Nasal cavity respiratory epithelium epithelial cell of viscerocranial mucosa (primary cell): Measurements from ENCODE around the gene CHCHD2. TPM values are rescaled to one million over a fixed set of nuclear protein-coding genes. Genes with fewer than 3 reads are reported as not detected.

Experiments
- total RNA-seq: library from RNA; depleted of rRNA; stranded (reverse); fragments of >200 nt; gene quantifications from 2 replicates; pipeline ENCODE4 v1.2.3, GENCODE V29; 2014

CHCHD2 gene
- 187 and 416 TPM in 2 replicates for total RNA-seq

GRCh38 chr7:56106108-56107073 lies at the start of gene CHCHD2:
Gene CHCHD2, minus strand, starts transcription at chr7:56106476. Its CDS starts 63 bp downstream, at chr7:56106413.

DNA sequence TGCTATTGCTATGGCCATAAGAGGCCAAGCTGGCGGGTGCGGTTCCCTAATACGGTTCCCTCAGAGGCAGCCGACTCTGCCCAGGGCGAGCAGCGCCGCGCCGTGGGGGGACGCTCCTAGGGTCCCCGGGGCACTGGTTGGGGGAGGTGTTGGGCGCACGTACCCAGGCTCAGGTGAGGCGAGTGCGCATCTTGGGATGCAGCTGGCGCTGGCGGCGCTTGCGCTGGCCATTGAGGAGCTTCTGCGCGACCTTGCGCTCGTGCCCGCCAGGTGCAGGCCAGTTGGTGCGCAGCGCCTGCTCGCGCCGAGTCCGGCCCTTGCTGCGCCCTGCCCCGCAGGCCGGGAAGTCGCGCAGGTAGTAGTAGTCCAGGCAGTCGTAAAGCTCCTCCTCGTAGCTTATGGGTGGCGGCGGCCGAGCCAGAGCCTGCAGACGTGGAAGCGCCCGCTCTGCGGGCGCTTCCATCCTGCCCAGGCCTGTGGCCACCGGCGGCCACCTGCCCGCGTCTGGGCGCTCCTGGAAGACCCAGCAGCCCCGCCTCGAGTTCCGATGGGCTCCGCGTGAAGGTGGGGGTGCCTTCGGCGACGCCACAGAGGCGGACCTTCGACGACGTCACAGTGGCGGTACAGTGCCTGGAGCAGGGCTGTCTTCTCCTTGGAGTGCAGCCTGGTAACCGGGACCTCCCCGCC lies 9.7 kb upstream of the CHCHD2 start, which contains the start of gene NUPR2:
NUPR2 (minus strand) TSS at position 566 of the 687 bp plus-strand sequence; CDS start at position 463, 103 bp downstream.

GRCh38 chr7:56092789-56093531 lies 13.3 kb downstream of the CHCHD2 start, which contains the start of gene PHKG1:
Gene PHKG1, minus strand, starts transcription at chr7:56092952. Its CDS starts 4,011 bp downstream, at chr7:56088941.

DNA sequence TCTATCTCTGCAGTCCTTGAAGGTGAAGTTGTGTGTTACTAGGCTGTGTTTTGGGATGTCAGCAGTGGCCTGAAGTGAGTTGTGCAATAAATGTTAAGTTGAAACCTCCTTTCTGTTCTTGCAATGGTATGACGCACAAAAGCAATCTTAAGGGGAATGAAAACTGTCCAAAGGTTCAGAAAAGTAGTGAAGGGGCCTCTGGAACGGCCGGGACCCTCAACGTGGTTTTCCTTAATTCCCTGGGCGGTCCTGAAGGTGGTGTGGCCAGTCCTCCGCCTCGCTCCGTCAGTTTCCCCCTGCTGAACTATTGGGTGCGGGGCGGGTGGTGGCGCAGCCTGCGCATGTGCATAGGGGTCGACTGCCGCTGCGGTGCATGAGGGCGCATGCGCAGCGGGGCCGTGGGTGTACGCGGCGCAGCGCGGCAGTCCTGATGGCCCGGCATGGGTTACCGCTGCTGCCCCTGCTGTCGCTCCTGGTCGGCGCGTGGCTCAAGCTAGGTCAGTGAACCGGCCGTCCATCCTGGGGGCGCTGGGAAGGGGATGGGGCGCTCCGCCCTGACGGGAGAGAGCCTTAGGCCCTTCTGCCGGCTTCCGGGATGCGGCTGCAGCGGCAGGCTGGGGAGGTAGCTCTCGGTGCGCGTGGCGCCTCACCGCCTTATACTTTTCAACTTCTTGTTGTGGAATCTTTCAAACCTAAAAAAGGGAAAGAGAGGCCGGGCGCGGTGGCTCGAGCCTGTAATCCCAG lies 42.2 kb downstream of the CHCHD2 start, which contains the start of gene SUMF2:
SUMF2 (plus strand) TSS at position 405 of the 744 bp plus-strand sequence; CDS start at position 431, 26 bp downstream.

Other genes with a start within 250 kb of the CHCHD2 start
- not detected in 2 replicates for gene SEPTIN14, start 243.7 kb downstream of the CHCHD2 start, total RNA-seq
- gene ZNF713, start 219.0 kb downstream of the CHCHD2 start, total RNA-seq: 3.8 and 8.5 TPM in 2 replicates
- gene MRPS17, start 154.6 kb downstream of the CHCHD2 start, total RNA-seq: 33.7 and 69.0 TPM in 2 replicates
- gene NIPSNAP2, start 141.9 kb downstream of the CHCHD2 start, total RNA-seq: 29.3 and 50.6 TPM in 2 replicates
- 186 and 252 TPM in 2 replicates for gene PSPH, start 55.0 kb downstream of the CHCHD2 start, total RNA-seq
- gene CCT6A, start 54.7 kb downstream of the CHCHD2 start, total RNA-seq: 336 and 351 TPM in 2 replicates
- 203 and 339 TPM in 2 replicates for gene SUMF2, start 42.2 kb downstream of the CHCHD2 start, total RNA-seq
- 0.50 and 0.68 TPM in 2 replicates for gene PHKG1, start 13.5 kb downstream of the CHCHD2 start, total RNA-seq
- not detected in 2 replicates for gene NUPR2, start 9.9 kb upstream of the CHCHD2 start, total RNA-seq